ENCODE data around the gene PLEK2.

Gene PLEK2

GRCh38 chr14:67396381-67396970 is 15.5 kb downstream of the PLEK2 start:
- no peak overlapping the region for H3K4me3 ChIP-seq
- TF ChIP-seq EZH2 (IDR thresholded peaks at IDR 0.05) = no peak
- TF ChIP-seq POLR2AphosphoS5 (IDR thresholded peaks at IDR 0.05; ENCODE audit: borderline replicate concordance, low read depth, low read length) = no peak
- no peak for TF ChIP-seq FOXP2 (optimal IDR thresholded peaks at IDR 0.05; ENCODE audit: control extremely low read depth, extremely low read length, insufficient read depth)
- no peak overlapping the region for H3K9ac ChIP-seq (ENCODE audit: insufficient read length)
- H3K27ac ChIP-seq = 0 out of 2 replicates have a peak overlapping the region, but pooled peaks have one; percentile 10
- H3K9me3 ChIP-seq (ENCODE audit: low read depth, low read length) = no peaks in the 10 kb centered on the region
- no peaks in the 10 kb centered on the region for H3K36me3 ChIP-seq (ENCODE audit: insufficient read depth, low read length)
- peak; percentile 20 for DNase-seq (ENCODE audit: low read depth, low spot score)

GRCh38 chr14:67395876-67396189 is 16.1 kb downstream of the PLEK2 start:
- no peak overlapping the region for H3K27ac ChIP-seq
- H3K9me3 ChIP-seq (ENCODE audit: low read depth, low read length) = no peaks in the 10 kb centered on the region
- no peak overlapping the region for H3K4me3 ChIP-seq
- TF ChIP-seq FOXP2 (optimal IDR thresholded peaks at IDR 0.05; ENCODE audit: control extremely low read depth, extremely low read length, insufficient read depth) (no peak), EZH2 (IDR thresholded peaks at IDR 0.05) (no peak)
- H3K9ac ChIP-seq (ENCODE audit: insufficient read length) = no peak overlapping the region
- H3K36me3 ChIP-seq (ENCODE audit: insufficient read depth, low read length) = no peaks in the 10 kb centered on the region
- DNase-seq (ENCODE audit: low read depth, low spot score) = no peak

- Histone ChIP-seq H3K9me3 (ENCODE audit: low read depth, low read length) (no peaks in the 10 kb centered on the region), H3K4me3 (no peak overlapping the region), H3K9ac (ENCODE audit: insufficient read length) (no peak overlapping the region), H3K36me3 (ENCODE audit: insufficient read depth, low read length) (no peaks in the 10 kb centered on the region), H3K27ac (no peak overlapping the region)
- DNase-seq (ENCODE audit: low read depth, low spot score) = no peak
- TF ChIP-seq FOXP2 (optimal IDR thresholded peaks at IDR 0.05; ENCODE audit: control extremely low read depth, extremely low read length, insufficient read depth) (no peak), EZH2 (IDR thresholded peaks at IDR 0.05) (no peak), POLR2AphosphoS5 (IDR thresholded peaks at IDR 0.05; ENCODE audit: borderline replicate concordance, low read depth, low read length) (no peak)
Observed at GRCh38 chr14:67395086-67395875, 16.7 kb downstream of the PLEK2 start.

- no peak overlapping the region for H3K27ac ChIP-seq
- no peaks in the 10 kb centered on the region for H3K9me3 ChIP-seq (ENCODE audit: low read depth, low read length)
- TF ChIP-seq FOXP2 (optimal IDR thresholded peaks at IDR 0.05; ENCODE audit: control extremely low read depth, extremely low read length, insufficient read depth) (no peak), POLR2AphosphoS5 (IDR thresholded peaks at IDR 0.05; ENCODE audit: borderline replicate concordance, low read depth, low read length) (no peak), EZH2 (IDR thresholded peaks at IDR 0.05) (no peak)
- H3K4me3 ChIP-seq = no peak overlapping the region
- no peaks in the 10 kb centered on the region for H3K36me3 ChIP-seq (ENCODE audit: insufficient read depth, low read length)
- DNase-seq (ENCODE audit: low read depth, low spot score) = no peak
- no peak overlapping the region for H3K9ac ChIP-seq (ENCODE audit: insufficient read length)
Observed at GRCh38 chr14:67393689-67394088, 18.3 kb downstream of the PLEK2 start.

GRCh38 chr14:67392800-67393199 is 19.2 kb downstream of the PLEK2 start:
- Histone ChIP-seq H3K4me3 (no peak overlapping the region), H3K27ac (no peak overlapping the region), H3K9ac (ENCODE audit: insufficient read length) (no peak overlapping the region), H3K36me3 (ENCODE audit: insufficient read depth, low read length) (no peaks in the 10 kb centered on the region), H3K9me3 (ENCODE audit: low read depth, low read length) (no peaks in the 10 kb centered on the region)
- DNase-seq (ENCODE audit: low read depth, low spot score) = no peak
- no peak for TF ChIP-seq FOXP2 (optimal IDR thresholded peaks at IDR 0.05; ENCODE audit: control extremely low read depth, extremely low read length, insufficient read depth)
- no peak for TF ChIP-seq EZH2 (IDR thresholded peaks at IDR 0.05)
- no peak for TF ChIP-seq POLR2AphosphoS5 (IDR thresholded peaks at IDR 0.05; ENCODE audit: borderline replicate concordance, low read depth, low read length)

- DNase-seq (ENCODE audit: low read depth, low spot score) = no peak
- TF ChIP-seq EZH2 (IDR thresholded peaks at IDR 0.05) (no peak), POLR2AphosphoS5 (IDR thresholded peaks at IDR 0.05; ENCODE audit: borderline replicate concordance, low read depth, low read length) (no peak), FOXP2 (optimal IDR thresholded peaks at IDR 0.05; ENCODE audit: control extremely low read depth, extremely low read length, insufficient read depth) (no peak)
- H3K27ac ChIP-seq = no peak overlapping the region
- no peak overlapping the region for H3K9ac ChIP-seq (ENCODE audit: insufficient read length)
- no peaks in the 10 kb centered on the region for H3K9me3 ChIP-seq (ENCODE audit: low read depth, low read length)
- no peak overlapping the region for H3K4me3 ChIP-seq
- H3K36me3 ChIP-seq (ENCODE audit: insufficient read depth, low read length) = peaks cover 3% of the 10 kb centered on the region; the same call in 1 of the 2 replicates
Observed at GRCh38 chr14:67392123-67392522, 19.8 kb downstream of the PLEK2 start.

GRCh38 chr14:67391268-67391667 is 20.7 kb downstream of the PLEK2 start:
- Histone ChIP-seq H3K27ac (no peak overlapping the region), H3K4me3 (no peak overlapping the region), H3K36me3 (ENCODE audit: insufficient read depth, low read length) (peaks cover 12% of the 10 kb centered on the region), H3K9ac (ENCODE audit: insufficient read length) (no peak overlapping the region), H3K9me3 (ENCODE audit: low read depth, low read length) (no peaks in the 10 kb centered on the region)
- TF ChIP-seq POLR2AphosphoS5 (IDR thresholded peaks at IDR 0.05; ENCODE audit: borderline replicate concordance, low read depth, low read length) (no peak), EZH2 (IDR thresholded peaks at IDR 0.05) (no peak), FOXP2 (optimal IDR thresholded peaks at IDR 0.05; ENCODE audit: control extremely low read depth, extremely low read length, insufficient read depth) (no peak)
- no peak for DNase-seq (ENCODE audit: low read depth, low spot score)

GRCh38 chr14:67389811-67390534 is 22.0 kb downstream of the PLEK2 start:
- DNase-seq (ENCODE audit: low read depth, low spot score) = no peak
- Histone ChIP-seq H3K4me3 (no peak overlapping the region), H3K27ac (no peak overlapping the region), H3K9me3 (ENCODE audit: low read depth, low read length) (no peaks in the 10 kb centered on the region), H3K9ac (ENCODE audit: insufficient read length) (no peak overlapping the region), H3K36me3 (ENCODE audit: insufficient read depth, low read length) (peaks cover 24% of the 10 kb centered on the region)
- TF ChIP-seq FOXP2 (optimal IDR thresholded peaks at IDR 0.05; ENCODE audit: control extremely low read depth, extremely low read length, insufficient read depth) = no peak
